K562 (cell line): ENCODE measurements around the gene NOL11.

Experiments
- ATF1 ChIP-seq, 2 experiments: fragments of 450-650 bp in 1 of 2; IDR thresholded peaks; 2 replicates each; pipeline ENCODE4 v1.6.1; 2016; ENCODE audit warnings: missing compliant biosample characterization in 1 of 2, missing genetic modification characterization in 1 of 2
- CREB1 ChIP-seq, 2 experiments: sonication (generic) in 1 of 2; formaldehyde crosslinking in 1 of 2; IDR thresholded peaks; 2 replicates each; pipeline versions ENCODE4 v1.6.1 to v1.8.0; 2012 to 2022; ENCODE audit warnings: inconsistent platforms in 1 of 2, mild to moderate bottlenecking in 1 of 2, missing genetic modification reagents in 1 of 2, moderate library complexity in 1 of 2
- FOXM1 ChIP-seq, 2 experiments: fragments of 450-650 bp in 1 of 2; sonication (generic) in 1 of 2; formaldehyde crosslinking in 1 of 2; IDR thresholded peaks; 2 replicates each; pipeline versions ENCODE4 v1.6.1 to v1.9.0; 2017 to 2022; ENCODE audit warnings: low read depth in 2 of 2, mild to moderate bottlenecking in 2 of 2, missing genetic modification reagents in 1 of 2, moderate library complexity in 1 of 2
- NFE2L1 ChIP-seq: fragments of 450-650 bp; IDR thresholded peaks from 2 replicates; pipeline ENCODE4 v1.6.1; 2016; ENCODE audit warnings: missing genetic modification characterization, low read depth, mild to moderate bottlenecking, missing compliant biosample characterization, moderate library complexity, borderline replicate concordance
- PCBP1 ChIP-seq: fragments of 200-400 bp; formaldehyde crosslinking; IDR thresholded peaks from 2 replicates; pipeline ENCODE4 v1.6.1; 2018; ENCODE audit warnings: mild to moderate bottlenecking, low read depth, low read length; ENCODE audit not compliant: poor library complexity, severe bottlenecking
- SIN3A ChIP-seq, 2 experiments: fragments of 150-350 bp in 1 of 2; IDR thresholded peaks; 2 replicates each; pipeline ENCODE4 v1.6.1; 2011 to 2016; ENCODE audit warnings: borderline replicate concordance in 2 of 2, low read depth in 2 of 2, low read length in 2 of 2, mild to moderate bottlenecking in 2 of 2, moderate library complexity in 2 of 2; ENCODE audit not compliant: control insufficient read depth in 1 of 2
- SMC3 ChIP-seq: conservative IDR thresholded peaks from 2 replicates; pipeline ENCODE4 v1.6.1; 2011; ENCODE audit warnings: low read depth, low read length, improper control_type of control experiment; ENCODE audit not compliant: insufficient read depth
- SP2 ChIP-seq: IDR thresholded peaks from 2 replicates; pipeline ENCODE4 v1.6.1; 2011; ENCODE audit warnings: mild to moderate bottlenecking, low read depth, low read length, moderate library complexity; ENCODE audit not compliant: poor library complexity, severe bottlenecking; ENCODE audit errors: extremely low read depth
- ZNF785 ChIP-seq: fragments of 250-450 bp; sonication (Bioruptor Pico); IDR thresholded peaks from 2 replicates; pipeline ENCODE4 v1.4.0; 2020; ENCODE audit warnings: mild to moderate bottlenecking
- TF ChIP-seq, protein P1 (sequence below), 3 experiments: IDR thresholded peaks in 2 of 3; conservative IDR thresholded peaks in 1 of 3; 2 replicates each; pipeline ENCODE4 v1.5.1; 2011 to 2012; ENCODE audit warnings: low read length in 3 of 3, mild to moderate bottlenecking in 3 of 3, control low read depth in 2 of 3, improper control_type of control experiment in 1 of 3, inconsistent platforms in 1 of 3, low read depth in 1 of 3, mixed read lengths in 1 of 3, moderate library complexity in 1 of 3; ENCODE audit not compliant: insufficient read depth in 2 of 3
- TF ChIP-seq, protein P2 (sequence below): fragments of 250-450 bp; sonication (Bioruptor Pico); IDR thresholded peaks from 2 replicates; pipeline ENCODE4 v1.8.0; 2021; ENCODE audit warnings: borderline replicate concordance, mild to moderate bottlenecking, moderate library complexity; ENCODE audit not compliant: poor library complexity, severe bottlenecking
- TF ChIP-seq, protein P3 (sequence below), 3 experiments: fragments of 200-800 bp in 1 of 3; fragments of 250-450 bp in 1 of 3; fragments of 450-650 bp in 1 of 3; sonication (Bioruptor Pico) in 1 of 3; sonication (Bioruptor generic) in 1 of 3; formaldehyde crosslinking in 1 of 3; IDR thresholded peaks; 2 replicates each; pipeline versions ENCODE4 v1.6.1 to v1.8.0; 2016 to 2022; ENCODE audit warnings: mild to moderate bottlenecking in 2 of 3, missing genetic modification characterization in 2 of 3, missing compliant biosample characterization in 1 of 3, moderate library complexity in 1 of 3
- TF ChIP-seq, protein P4 (sequence below): sonication (generic); formaldehyde crosslinking; IDR thresholded peaks from 2 replicates; pipeline ENCODE4 v1.8.1; 2022; ENCODE audit warnings: missing genetic modification reagents

DNA sequence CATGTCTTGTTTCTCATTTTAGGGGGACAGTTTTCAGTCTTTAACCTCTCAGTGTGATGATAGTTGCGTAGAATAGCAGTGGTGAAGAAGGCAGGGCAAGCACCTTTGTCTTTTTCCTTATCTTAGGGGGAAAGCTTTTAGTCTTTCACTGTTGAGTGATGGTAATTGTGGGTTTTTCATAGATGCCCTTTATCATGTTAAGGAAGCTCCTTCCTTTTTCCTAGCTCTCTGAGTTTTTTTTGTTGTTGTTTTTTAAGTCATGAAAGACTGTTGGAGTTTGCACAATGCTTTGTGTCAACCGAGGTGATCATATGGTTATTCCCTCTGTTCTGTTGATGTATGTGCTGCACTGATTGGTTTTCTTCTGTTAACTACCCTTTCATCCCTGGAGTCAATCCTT lies 15.7 kb downstream of the NOL11 start:
- no peak for TF ChIP-seq ZNF785 (CRISPR knock-in tag)
- TF ChIP-seq, protein P1, sequence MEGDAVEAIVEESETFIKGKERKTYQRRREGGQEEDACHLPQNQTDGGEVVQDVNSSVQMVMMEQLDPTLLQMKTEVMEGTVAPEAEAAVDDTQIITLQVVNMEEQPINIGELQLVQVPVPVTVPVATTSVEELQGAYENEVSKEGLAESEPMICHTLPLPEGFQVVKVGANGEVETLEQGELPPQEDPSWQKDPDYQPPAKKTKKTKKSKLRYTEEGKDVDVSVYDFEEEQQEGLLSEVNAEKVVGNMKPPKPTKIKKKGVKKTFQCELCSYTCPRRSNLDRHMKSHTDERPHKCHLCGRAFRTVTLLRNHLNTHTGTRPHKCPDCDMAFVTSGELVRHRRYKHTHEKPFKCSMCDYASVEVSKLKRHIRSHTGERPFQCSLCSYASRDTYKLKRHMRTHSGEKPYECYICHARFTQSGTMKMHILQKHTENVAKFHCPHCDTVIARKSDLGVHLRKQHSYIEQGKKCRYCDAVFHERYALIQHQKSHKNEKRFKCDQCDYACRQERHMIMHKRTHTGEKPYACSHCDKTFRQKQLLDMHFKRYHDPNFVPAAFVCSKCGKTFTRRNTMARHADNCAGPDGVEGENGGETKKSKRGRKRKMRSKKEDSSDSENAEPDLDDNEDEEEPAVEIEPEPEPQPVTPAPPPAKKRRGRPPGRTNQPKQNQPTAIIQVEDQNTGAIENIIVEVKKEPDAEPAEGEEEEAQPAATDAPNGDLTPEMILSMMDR (IDR thresholded peaks at IDR 0.05 in 2 of 3, conservative IDR thresholded peaks at IDR 0.05 in 1 of 3; ENCODE audit: insufficient read depth in 2 of 3, low read depth in 1 of 3, low read length in 3 of 3): no peak
- TF ChIP-seq SMC3: no peak
- TF ChIP-seq ATF1 (CRISPR knock-in tag; IDR thresholded peaks at IDR 0.05): no peak
- no peak for TF ChIP-seq ATF1 (tag; IDR thresholded peaks at IDR 0.05)
- TF ChIP-seq, protein P2, sequence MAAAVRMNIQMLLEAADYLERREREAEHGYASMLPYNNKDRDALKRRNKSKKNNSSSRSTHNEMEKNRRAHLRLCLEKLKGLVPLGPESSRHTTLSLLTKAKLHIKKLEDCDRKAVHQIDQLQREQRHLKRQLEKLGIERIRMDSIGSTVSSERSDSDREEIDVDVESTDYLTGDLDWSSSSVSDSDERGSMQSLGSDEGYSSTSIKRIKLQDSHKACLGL (CRISPR knock-in tag): no peak
- TF ChIP-seq, protein P3, sequence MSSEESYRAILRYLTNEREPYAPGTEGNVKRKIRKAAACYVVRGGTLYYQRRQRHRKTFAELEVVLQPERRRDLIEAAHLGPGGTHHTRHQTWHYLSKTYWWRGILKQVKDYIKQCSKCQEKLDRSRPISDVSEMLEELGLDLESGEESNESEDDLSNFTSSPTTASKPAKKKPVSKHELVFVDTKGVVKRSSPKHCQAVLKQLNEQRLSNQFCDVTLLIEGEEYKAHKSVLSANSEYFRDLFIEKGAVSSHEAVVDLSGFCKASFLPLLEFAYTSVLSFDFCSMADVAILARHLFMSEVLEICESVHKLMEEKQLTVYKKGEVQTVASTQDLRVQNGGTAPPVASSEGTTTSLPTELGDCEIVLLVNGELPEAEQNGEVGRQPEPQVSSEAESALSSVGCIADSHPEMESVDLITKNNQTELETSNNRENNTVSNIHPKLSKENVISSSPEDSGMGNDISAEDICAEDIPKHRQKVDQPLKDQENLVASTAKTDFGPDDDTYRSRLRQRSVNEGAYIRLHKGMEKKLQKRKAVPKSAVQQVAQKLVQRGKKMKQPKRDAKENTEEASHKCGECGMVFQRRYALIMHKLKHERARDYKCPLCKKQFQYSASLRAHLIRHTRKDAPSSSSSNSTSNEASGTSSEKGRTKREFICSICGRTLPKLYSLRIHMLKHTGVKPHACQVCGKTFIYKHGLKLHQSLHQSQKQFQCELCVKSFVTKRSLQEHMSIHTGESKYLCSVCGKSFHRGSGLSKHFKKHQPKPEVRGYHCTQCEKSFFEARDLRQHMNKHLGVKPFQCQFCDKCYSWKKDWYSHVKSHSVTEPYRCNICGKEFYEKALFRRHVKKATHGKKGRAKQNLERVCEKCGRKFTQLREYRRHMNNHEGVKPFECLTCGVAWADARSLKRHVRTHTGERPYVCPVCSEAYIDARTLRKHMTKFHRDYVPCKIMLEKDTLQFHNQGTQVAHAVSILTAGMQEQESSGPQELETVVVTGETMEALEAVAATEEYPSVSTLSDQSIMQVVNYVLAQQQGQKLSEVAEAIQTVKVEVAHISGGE (CRISPR knock-in tag; IDR thresholded peaks at IDR 0.05): no peak
- TF ChIP-seq SIN3A (IDR thresholded peaks at IDR 0.05; ENCODE audit: borderline replicate concordance in 2 of 2, control insufficient read depth in 1 of 2, low read depth in 2 of 2, low read length in 2 of 2): no peak
- TF ChIP-seq NFE2L1: no peak
- TF ChIP-seq FOXM1 (IDR thresholded peaks at IDR 0.05; ENCODE audit: low read depth): no peak
- TF ChIP-seq FOXM1 (CRISPR knock-in tag; IDR thresholded peaks at IDR 0.05; ENCODE audit: low read depth): no peak
- TF ChIP-seq, protein P4, sequence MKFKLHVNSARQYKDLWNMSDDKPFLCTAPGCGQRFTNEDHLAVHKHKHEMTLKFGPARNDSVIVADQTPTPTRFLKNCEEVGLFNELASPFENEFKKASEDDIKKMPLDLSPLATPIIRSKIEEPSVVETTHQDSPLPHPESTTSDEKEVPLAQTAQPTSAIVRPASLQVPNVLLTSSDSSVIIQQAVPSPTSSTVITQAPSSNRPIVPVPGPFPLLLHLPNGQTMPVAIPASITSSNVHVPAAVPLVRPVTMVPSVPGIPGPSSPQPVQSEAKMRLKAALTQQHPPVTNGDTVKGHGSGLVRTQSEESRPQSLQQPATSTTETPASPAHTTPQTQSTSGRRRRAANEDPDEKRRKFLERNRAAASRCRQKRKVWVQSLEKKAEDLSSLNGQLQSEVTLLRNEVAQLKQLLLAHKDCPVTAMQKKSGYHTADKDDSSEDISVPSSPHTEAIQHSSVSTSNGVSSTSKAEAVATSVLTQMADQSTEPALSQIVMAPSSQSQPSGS: no peak
- no peak for TF ChIP-seq CREB1 (IDR thresholded peaks at IDR 0.05)
- no peak for TF ChIP-seq CREB1 (CRISPR knock-in tag; IDR thresholded peaks at IDR 0.05)
- TF ChIP-seq SP2: no peak
- no peak for TF ChIP-seq PCBP1
